DMS153 treated with DMSO at 0.1 percent for 48 hours (cell line): ENCODE data around the gene TMEM132E.

ENCODE experiments used
- DNase-seq: peaks from one replicate; lab custom pipeline; 2025; ENCODE audit not compliant: unreplicated experiment; lab: John Stamatoyannopoulos, UW

The TMEM132E gene

GRCh38 chr17:34633760-34634159 lies 54.4 kb downstream of the TMEM132E start:
- no peak for DNase-seq

- DNase-seq = no peak
Measured at GRCh38 chr17:34634551-34635160, 55.3 kb downstream of the TMEM132E start.

GRCh38 chr17:34635876-34636275 lies 56.5 kb downstream of the TMEM132E start:
- DNase-seq = no peak

GRCh38 chr17:34637041-34637547 lies 57.7 kb downstream of the TMEM132E start:
- DNase-seq = no peak

GRCh38 chr17:34637548-34638525 lies 58.5 kb downstream of the TMEM132E start:
- peak; percentile 28 for DNase-seq

GRCh38 chr17:34638526-34639260 lies 59.3 kb downstream of the TMEM132E start:
- no peak for DNase-seq

GRCh38 chr17:34639706-34640425 lies 60.5 kb downstream of the TMEM132E start:
- DNase-seq = no peak

- no peak for DNase-seq
Measured at GRCh38 chr17:34641368-34641767, 62.0 kb downstream of the TMEM132E start.

GRCh38 chr17:34644941-34645550 lies 65.7 kb downstream of the TMEM132E start:
- DNase-seq = no peak

GRCh38 chr17:34645594-34645993 lies 66.2 kb downstream of the TMEM132E start:
- peak; percentile 60 for DNase-seq

- no peak for DNase-seq
Measured at GRCh38 chr17:34647511-34647910, 68.1 kb downstream of the TMEM132E start.

- no peak for DNase-seq
Measured at GRCh38 chr17:34650051-34650750, 70.8 kb downstream of the TMEM132E start.

GRCh38 chr17:34651402-34651811 lies 72.0 kb downstream of the TMEM132E start:
- no peak for DNase-seq

GRCh38 chr17:34652021-34652555 lies 72.7 kb downstream of the TMEM132E start:
- DNase-seq = no peak

- no peak for DNase-seq
Measured at GRCh38 chr17:34653511-34653910, 74.1 kb downstream of the TMEM132E start.

GRCh38 chr17:34654276-34654880 lies 75.0 kb downstream of the TMEM132E start:
- no peak for DNase-seq

- no peak for DNase-seq
Measured at GRCh38 chr17:34654881-34655276, 75.5 kb downstream of the TMEM132E start.

GRCh38 chr17:34656801-34657200 lies 77.4 kb downstream of the TMEM132E start:
- DNase-seq = no peak
